HL-60/S4 treated with phorbol 12-myristate 13-acetate at 8.2 ng/mL for 4 days and 3 days (cell line): ENCODE measurements around the gene ITPR1.
"Not testable (repeated sequence)": the region's sequence is repeated elsewhere in the genome, so short reads cannot be mapped to it uniquely, and the experiment has no call there.

ENCODE experiments used
- in situ Hi-C: fragments of 300-500 bp; cut with MboI; formaldehyde crosslinking; loops from 2 replicates; pipeline ENCODE4 v1.15.0; 2022; ENCODE audit warnings: low sequenced_read_pairs

Gene ITPR1

DNA sequence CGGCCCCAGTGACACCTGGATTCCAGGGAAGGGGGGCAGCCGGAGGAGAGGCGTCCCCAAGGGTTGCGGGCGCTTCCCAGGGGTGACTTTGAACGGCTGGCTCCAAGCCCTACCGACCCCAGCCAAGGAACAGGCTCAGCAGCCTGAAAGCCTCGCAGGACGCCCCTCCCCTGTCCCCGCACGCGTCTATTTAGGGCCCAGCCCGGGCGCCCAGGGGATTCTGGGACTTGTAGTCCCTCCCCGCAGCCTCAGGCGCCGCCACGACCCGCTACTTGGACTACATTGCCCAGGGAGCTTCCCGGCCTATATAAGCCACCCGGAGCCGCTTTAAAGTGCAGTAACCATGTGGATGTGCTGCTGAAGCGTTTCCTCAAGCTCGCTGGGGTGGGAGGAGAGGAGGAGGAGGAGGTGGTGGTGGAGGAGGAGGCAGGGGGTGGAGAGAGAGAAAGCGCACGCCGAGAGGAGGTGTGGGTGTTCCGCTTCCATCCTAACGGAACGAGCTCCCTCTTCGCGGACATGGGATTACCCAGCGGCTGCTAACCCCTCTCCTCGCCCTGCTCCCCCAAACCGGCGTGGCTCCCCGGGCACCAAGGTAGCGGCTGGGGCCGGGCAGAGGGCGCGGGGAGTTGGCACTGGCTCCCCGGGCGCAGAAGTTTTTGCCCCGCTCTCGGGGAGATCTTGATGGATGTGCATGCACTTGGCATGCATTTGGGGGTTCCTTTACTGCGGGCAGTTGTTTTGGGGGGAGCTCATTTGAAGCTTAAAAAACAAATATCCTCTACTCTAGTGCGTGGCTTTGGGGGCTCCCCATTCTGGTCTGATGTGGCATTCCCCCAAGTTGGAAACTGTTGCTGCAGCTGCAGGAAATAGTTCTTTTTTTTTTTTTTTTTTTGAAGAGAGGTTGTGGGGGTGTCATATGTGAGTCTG lies at the start of gene ITPR1:
Gene ITPR1 (plus strand): TSS at position 335 of the 927 bp plus-strand sequence. CDS start 23,144 bp downstream, outside the sequence.
- in situ Hi-C loops, result no loop called here

DNA sequence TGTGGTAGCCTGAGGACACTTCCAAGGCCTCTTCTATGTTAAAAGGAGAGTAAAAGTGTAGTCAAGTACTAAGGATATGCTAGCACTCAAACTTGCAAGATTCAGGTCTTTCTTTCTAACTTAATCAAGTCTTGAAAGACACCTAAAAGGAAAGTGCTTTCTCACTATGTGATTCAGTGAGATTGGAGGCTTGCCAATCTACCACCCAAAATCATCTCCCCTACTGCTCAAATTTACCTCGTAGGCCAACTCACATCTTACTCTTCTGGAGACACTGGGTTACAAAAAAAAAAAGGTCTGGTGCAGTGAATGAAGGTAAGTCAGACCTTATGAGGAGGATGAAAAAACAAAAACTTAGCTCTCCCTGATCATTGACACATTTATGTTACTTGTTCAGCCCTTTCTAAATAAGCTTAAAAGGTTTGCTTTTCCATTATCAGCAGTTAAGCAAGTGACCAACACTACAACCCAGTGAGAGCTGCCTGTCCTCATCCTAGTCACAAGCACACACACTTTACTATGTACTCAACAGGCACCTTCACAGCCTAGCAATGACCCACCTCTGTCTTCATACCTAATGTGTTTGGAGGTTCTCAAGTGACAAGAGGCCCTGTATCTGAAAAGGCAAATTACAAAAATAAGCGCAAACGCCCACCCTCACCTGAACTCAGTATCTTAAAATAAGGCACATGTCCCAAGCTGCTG lies 45.7 kb upstream of the ITPR1 start:
- in situ Hi-C loops, result no loop called here

DNA sequence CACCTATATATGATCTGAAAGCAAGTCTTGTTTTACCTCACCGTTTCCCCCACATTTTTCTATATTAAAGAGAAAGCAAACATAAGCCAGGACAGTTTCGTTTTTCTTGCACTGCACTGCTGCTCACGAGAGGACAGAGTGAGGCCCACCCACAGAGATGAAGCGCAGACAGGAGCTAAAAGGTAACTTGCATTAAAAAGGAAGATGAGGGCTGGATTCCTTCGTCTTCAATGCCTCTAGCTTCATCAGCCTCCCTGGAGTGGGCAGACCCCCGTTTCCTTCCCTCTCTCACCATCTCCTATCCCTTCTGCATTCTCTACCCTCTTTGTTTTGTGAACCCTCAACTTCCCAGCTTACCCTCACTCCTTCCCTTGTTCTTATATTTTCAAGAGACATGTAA lies 45.0 kb upstream of the ITPR1 start:
- in situ Hi-C loops, result no loop called here

DNA sequence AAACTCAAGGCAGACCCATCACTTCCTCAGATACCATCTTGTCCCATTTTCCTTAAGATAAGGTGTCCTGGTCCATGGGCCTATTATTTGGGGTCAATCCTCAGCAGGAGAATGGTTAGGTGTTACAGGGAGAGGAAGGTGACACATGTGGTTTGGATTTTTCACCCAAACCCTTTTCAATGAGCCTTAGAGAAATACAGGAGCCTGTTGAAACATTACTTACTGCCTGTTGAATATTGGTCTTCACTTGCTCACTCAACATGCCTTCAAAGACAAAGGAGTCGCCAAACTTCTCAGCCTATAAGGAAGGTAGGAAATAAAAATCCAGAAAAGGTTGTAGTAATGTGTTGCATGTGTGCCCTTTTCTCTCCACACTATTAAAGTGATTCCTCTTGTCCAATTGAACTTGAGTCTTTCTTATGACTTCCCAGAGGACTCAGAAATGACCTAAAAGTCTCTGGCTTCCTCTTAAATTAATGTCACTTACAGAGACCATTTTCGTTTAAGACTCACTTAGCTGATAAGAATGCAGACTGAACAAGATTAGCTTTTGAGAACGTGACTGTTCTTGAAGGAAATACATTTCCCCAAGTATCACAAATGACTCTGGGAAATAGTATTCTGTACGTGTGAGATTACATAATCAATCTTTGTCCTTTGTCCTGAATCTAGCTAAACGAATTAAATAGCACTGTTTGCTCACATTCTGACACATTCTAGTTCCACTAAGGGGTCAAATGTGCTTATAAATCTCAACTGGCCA lies 43.9 kb upstream of the ITPR1 start:
- in situ Hi-C loops, result no loop called here

DNA sequence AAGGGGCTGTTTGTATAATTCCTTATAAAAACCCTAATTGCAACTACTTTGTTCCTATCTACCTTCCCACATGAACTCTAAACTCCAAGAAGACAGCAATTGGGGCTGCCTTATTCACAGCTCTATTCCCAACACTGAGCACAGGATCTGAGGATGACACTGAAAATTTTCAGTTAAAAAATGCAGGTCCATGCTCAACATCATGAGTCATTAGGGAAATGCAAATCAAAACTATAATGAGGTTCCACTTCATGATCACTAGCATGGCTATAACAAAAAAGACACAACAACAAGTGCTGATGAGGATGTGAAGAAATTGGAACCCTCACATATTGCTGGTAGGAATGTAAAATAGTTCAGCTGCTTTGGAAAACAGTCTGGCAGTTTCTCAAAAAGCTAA lies 39.0 kb upstream of the ITPR1 start:
- in situ Hi-C loops, result no loop called here

DNA sequence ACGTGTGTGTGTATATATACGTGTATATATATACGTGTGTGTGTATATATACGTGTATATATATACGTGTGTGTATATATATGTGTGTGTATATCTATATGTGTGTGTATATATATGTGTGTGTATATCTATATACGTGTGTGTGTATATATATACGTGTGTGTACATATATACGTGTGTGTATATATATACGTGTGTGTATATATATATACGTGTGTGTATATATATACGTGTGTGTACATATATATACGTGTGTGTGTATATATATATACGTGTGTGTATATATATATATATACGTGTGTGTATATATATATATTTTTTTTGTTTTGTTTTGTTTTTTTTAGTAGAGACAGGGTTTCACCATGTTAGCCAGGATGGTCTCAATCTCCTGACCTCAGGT lies 36.4 kb upstream of the ITPR1 start:
- in situ Hi-C loops, result not testable (repeated sequence)

DNA sequence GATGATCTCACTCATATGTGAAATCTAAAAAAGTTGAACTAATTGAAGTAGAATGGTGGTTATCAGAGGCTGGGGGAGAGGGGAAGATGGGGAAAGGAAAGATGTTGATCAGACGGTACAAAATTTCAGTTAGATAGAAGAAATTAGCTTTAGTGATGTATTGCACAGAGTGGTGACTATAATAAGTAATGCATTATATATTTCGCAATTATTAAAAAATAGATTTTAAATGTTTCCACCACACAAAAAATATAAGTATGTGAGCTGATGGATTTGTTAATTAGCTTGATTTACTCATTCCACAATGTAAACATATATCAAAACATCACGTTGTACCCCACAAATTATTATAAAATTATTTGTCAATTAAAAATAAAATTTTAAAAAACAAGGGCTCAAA lies 34.2 kb upstream of the ITPR1 start:
- in situ Hi-C loops, result no loop called here

DNA sequence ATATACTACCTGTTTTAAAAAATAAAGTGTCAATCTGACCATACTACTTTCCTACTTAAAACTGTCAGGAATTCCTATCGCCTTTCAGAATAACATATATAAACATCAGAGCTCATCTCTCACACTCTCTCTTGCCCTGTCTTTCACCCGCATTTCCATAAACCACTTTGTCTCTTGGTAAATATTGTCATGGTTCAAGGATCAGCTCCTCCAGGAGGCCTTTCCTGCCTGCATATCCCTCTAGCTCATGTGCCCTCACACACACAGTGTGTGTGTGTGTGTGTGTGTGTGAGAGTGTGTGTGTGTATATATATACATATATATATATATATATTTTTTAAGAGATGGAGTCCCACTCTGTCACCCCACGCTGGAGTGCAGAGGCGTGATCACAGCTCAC lies 32.8 kb upstream of the ITPR1 start:
- in situ Hi-C loops, result no loop called here

DNA sequence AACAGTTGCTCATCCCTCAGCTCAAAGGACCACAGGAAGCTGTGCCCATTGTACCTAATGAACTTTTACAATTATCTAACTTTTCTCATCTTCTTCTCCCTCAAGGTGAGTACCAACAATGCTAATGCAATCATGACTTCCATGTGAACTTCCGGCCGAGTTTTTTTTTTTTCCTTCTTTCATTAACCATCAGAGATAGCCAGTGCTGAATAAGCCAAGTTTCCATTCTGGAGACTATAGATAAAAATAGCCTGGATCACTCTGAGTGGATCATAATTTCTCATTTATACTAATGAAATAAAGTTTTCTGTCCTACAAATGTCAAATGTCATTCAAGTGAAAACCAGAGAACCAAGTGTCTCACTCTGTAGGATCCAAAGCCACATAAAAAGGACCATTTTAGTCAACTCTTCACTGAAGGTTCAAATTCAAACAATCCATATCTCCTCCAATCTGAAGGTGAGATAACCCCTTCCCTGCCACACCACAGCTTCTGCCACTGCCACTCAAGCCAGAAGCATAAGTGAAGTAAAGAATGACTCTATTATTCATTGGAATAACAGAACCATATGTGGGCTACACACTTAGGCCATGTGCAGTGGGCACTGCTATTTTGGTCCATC lies 31.6 kb upstream of the ITPR1 start:
- in situ Hi-C loops, result no loop called here

DNA sequence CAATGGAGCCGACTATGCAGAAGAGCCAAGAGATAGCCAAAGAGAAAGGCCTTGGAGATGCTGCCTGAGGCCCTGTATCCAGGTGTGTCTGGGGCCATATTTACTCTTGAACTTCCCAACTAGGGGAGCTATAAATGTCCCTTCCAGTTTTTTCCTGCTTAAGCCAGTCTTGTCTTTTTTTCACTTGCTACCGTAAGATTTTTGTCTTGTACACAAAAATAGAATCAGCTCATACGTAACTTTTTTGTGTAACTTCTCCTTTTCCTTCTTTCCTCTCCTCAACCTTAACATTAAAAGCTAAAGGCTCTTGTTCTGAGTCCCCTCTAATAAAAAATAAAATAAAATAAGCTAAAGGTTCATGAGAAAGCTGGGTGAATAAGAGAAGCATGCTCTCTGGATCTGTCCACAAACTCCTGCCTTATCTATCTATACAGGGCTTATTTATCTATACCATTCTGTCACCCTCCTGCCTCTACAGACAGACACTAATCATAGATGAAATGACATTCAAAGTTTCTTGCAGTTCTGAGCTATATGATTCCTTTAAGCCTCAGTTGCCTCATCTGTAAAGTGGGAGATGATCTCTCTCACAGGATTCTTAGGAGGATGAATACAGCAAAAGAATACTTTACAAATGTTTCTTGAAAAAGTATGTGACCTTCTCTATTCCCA lies 30.6 kb upstream of the ITPR1 start:
- in situ Hi-C loops, result no loop called here

DNA sequence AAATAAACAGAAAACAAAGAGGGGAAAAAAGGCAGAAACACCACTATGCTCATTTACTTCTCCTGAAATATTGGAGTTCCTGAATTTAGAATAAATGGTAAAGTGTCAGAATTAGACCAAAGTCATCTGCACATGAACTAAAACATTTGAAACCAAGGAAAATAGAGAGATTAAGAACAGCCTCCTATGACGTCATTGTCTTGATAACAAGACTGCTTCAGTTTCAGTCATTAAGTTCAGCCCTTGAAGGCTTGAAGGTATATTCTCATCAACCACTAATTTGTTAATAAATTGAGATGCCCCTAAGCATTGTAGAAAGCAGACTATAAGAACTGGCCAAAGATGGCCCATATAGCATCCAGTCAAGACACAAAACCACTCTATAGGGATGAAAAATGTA lies 28.6 kb upstream of the ITPR1 start:
- in situ Hi-C loops, result no loop called here

DNA sequence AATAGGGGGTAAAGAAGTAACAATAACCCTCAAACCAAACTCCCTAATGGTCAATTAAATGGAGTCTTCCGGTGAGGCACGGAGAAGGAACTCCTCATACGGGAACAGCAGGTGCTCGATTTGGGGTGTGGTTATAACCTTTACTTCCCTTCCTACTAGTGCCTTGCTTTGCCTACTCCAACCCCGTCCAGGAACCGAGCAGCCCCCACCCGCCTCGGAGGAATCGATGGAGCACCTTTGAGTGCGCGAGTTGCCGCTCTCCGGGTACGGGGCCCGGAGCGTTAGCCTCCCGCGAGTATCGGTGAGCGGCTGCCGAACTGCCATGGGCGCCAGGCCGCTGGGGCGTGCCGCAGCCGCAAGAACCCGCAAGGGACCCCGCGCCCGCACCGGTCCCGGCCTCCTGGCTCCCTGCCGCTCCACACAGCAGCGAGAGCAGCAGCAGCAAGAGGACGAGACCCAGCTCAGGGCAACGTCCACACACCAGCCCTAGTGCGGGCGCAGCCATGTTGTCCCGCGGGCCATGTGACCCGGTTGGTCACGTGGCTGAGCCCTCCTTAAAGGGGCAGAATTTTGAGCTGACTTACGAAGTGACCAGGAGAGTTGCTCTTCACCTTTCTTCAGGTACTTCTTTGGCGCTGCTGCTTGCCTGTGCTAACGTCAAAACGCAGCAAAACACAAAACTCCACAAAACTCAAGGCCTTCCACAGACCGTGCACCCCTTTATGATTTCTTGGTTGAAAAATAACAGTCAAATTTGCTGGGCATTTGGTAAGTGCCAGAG lies 26.2 kb upstream of the ITPR1 start, which contains the start of gene SUMF1:
Gene SUMF1 (minus strand): TSS at position 529 of the 781 bp plus-strand sequence. CDS start 24 bp downstream, at position 505.
- in situ Hi-C loops, result no loop called here

DNA sequence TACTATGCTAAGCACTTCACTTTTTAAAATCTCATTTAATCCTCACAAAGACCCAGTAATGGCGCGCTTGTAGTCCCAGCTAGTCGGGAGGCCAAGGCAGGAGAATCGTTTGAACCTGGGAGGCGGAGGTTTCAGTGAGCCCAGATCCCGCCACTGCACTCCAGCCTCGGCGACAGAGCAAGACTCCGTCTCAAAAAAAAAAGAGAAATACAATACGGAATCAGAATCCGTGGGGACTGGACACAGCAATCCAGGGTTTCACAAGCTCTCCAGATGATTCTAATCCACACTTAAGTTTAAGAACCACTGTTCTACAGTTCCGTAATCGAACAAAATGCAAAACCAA lies 25.7 kb upstream of the ITPR1 start:
- in situ Hi-C loops, result no loop called here

DNA sequence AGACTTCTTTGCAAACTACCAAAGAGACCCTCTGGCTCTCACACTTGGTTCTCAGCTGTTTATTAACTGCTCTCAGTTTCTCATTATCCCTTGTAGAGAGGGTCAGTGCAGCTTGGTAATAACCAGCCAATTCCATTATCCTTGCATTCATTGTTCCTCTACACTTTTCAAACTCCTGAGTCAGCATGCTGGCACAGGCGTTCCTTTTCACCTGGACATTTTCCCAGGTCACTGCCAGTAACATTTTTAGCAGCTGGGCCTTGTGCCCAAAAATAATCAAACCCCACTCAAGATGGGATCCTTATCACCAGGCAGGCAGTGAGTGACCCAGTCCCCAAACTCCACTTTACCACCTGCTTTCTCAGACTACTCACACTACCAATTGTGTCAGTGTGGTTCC lies 21.2 kb upstream of the ITPR1 start:
- in situ Hi-C loops, result no loop called here

DNA sequence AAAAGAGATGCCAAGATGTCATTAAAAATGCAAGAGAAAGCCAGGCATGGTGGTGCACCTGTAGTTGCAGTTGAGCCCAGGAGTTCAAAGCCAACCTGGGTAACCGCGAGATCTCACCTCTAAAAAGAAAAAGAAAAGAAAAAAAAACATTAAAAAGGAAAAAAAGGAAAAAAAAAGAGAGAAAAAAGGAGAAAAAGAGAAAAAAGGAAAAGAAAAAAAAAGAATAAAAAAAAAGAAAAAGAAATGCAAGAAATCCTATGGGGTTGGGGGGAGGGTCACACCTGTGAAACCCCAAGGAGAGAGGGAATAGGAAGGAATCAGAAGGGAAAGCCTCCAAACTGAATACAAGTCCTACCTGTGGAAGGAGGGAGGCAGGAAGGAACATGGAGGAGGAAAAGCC lies 20.8 kb upstream of the ITPR1 start:
- in situ Hi-C loops, result no loop called here

DNA sequence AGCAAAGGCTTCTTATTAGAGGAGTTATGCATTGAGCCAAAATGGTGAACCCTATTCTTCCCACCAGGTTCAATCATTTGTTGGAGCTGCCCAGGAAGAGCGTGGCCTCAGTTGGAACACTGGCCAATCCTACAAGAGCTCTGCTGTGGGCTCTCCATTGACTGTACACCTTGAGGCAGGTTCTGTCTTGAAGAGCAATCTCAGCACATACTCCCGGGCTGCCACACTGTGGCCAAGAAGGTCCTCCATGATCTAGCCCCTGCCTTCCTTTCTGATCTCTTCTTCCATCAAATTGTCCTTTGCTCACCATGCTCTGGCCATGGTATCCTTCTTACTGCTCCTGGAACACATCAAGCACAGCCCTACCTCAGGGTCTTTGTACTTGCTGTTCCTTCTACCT lies 20.4 kb upstream of the ITPR1 start:
- in situ Hi-C loops, result no loop called here

DNA sequence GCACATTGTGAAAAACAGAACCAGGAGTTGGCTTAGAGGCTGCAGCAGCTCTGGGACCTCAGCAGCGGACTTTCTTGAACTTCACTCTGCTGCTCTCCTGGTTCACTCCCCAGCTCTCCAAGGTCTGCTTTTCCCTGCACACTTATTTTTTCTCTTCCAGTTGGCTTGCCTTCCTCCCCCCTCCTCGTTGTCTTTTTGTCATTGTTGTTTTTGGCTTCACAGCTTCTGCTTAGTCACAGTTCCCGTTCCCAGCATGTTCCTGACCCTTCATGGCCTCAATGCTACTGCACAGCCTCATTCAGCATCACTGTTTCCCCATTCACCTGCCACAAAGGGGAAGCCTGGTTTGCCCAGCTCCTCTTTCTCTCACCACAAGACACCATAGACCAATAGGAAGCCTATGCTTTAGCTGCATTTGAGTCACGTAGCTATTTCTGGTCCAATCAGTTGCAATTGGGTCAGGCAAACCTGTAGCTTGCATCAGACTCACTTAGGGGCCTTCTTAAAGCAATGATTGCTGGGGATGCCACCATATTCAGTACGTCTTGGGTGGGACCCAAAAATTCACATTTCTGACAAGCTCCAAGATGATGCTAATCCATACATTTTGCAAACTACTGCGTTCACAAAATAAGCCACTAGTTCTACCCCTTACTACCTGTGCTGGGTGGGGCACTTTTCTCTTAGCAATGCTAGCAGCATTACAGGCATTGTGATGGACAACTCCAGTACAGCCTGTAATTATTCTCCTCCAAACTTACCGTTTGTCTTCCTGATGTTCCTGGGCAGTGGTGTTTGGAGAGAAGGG lies 18.3 kb upstream of the ITPR1 start:
- in situ Hi-C loops, result no loop called here

DNA sequence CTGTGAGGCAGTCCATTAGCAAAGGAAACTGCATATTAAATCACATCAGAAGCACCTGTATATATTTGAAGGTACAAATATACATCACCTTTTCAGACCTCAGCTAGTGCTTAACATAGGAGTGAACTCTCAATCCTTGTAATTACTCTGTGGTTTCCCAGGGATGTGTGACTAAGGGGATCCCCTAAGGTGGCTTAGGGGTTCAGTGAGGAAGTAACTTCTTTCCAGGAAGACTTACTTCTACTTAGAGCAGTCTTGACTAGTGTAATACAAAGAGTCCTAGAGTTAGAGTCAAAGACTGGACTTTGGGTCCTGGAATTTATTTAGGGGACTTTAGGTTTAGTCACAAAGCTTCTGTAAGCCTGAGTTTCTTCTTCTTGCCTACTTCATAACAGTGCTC lies 17.3 kb upstream of the ITPR1 start:
- in situ Hi-C loops, result no loop called here

DNA sequence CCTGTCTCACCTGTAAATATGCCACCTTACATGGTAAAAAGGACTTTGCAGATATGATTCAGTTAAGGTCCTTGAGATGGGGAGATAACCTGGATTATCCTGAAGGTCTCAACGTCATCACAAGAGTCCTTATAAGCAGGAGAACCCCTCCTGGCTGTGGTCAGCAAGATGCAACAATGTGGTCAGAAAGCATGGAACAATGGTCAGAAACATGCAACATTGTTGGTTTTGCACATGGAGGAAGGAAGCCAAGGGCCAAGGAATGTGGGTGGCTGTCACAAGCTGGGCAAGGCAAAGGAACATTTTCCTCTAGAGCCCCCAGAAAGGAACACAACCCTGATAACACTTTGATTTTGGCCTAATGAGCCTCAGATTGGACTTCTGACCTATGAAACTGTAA lies 16.7 kb upstream of the ITPR1 start:
- in situ Hi-C loops, result no loop called here
